Heart right ventricle (tissue), 16 donors: ENCODE measurements around the gene SAP30BP. TPM values are rescaled to one million over a fixed set of nuclear protein-coding genes. Genes with fewer than 3 reads are reported as not detected.

Experiments used
- ATAC-seq, 8 donors: fragments of 200-7000 bp; cut with Tn5 transposase; one replicate each; pipeline ENCODE4 v1.9.1; 2020; ENCODE audit warnings: mild to moderate bottlenecking in 8 of 8, moderate library complexity in 8 of 8, moderate number of reproducible peaks in 1 of 8
- DNase-seq, 2 donors: peaks; one replicate each; pipeline ENCODE4 v3.0.0-alpha.2; 2020
- H3K27ac ChIP-seq, 10 donors: fragments of 200-600 bp; sonication (generic) in 2 of 10; one replicate each; pipeline versions ENCODE4 v1.5.0 to v1.8.0; 2020 to 2022; ENCODE audit warnings: mild to moderate bottlenecking in 3 of 10
- H3K27me3 ChIP-seq, 7 donors: fragments of 200-600 bp; one replicate each; pipeline ENCODE4 v1.8.0; 2021 to 2022; ENCODE audit warnings: mild to moderate bottlenecking in 2 of 7
- H3K36me3 ChIP-seq, 9 donors: fragments of 200-600 bp; sonication (generic) in 1 of 9; one replicate each; pipeline versions ENCODE4 v1.5.0 to v1.8.0; 2020 to 2022; ENCODE audit warnings: mild to moderate bottlenecking in 2 of 9
- H3K4me1 ChIP-seq, 9 donors: fragments of 200-600 bp; sonication (generic) in 1 of 9; one replicate each; pipeline versions ENCODE4 v1.5.0 to v1.8.0; 2020 to 2022; ENCODE audit warnings: mild to moderate bottlenecking in 4 of 9
- H3K4me3 ChIP-seq, 10 donors: fragments of 200-600 bp; sonication (generic) in 2 of 10; one replicate each; pipeline versions ENCODE4 v1.5.0 to v1.8.0; 2020 to 2022; ENCODE audit warnings: mild to moderate bottlenecking in 7 of 10, moderate library complexity in 2 of 10
- H3K9me3 ChIP-seq, 11 donors: fragments of 200-600 bp in 10 of 11; sonication (generic) in 2 of 11; one replicate each; pipeline versions ENCODE4 v1.5.0 to v1.8.0; 2013 to 2022; ENCODE audit warnings: mild to moderate bottlenecking in 2 of 11, control low read depth in 1 of 11, moderate library complexity in 1 of 11
- WGBS, 2 donors: extraction: QIAGEN DNeasy Blood & Tissue Kit; methylation state at CpG; one replicate each; pipeline ENCODE4 v1.1.7; 2013; ENCODE audit warnings: inconsistent platforms in 1 of 2; 5-methylcytosine and 5-hydroxymethylcytosine counted together
- intact Hi-C, 10 donors: fragments of 100-400 bp; cut with DNase I; formaldehyde crosslinking; loops; one replicate each; pipeline versions ENCODE4 v1.11.1 to v1.14.2; 2022
- polyA plus RNA-seq, 2 donors: library from polyadenylated mRNA; stranded (reverse); fragments of 200-250 nt; gene quantifications; one replicate each; pipeline ENCODE4 v1.2.3, GENCODE V29; 2013
- total RNA-seq, 10 donors: library from RNA; stranded (reverse); fragmentation: NEBNext Ultra II Directional in 3 of 10; extraction: Animal tissue kit (Norgen Biotek cat#: 25700) in 3 of 10; gene quantifications; one replicate each; pipeline versions ENCODE4 v1.2.1 to v1.2.4, GENCODE V29; 2021 to 2023
- TF ChIP-seq, protein P1 (sequence below), 9 donors: fragments of 200-600 bp; sonication (generic) in 2 of 9; IDR thresholded peaks; one replicate each; pipeline versions ENCODE4 v1.5.0 to v1.8.0; 2021 to 2022; ENCODE audit warnings: antibody characterized with exemption in 9 of 9, mild to moderate bottlenecking in 5 of 9, moderate library complexity in 1 of 9
- donor health status: Arrhythmogenic right ventricular cardiomyopathy.
- donor health status: ischemic (EF 13 %, LVEDD 7.1; RV severe dilation, severe dysfunction).
- donor health status: healthy with polysubstance abuse.
- donor health status: DM: no; HTN: yes; CAD: no.
- donor health status: DM: no; HTN: no; CAD: no.
- donor health status: ischemic (EF 25% LVEDD 6.9; RV normal size, moderate dysfunction).
- donor health status: ischemic (EF 25% LVEDD 5.7; RV mildly dilated, moderate dysfunction).
- donor health status: healthy.
- donor health status: DM: yes; HTN: yes; CAD: no.
- donor health status: Ischemic cardiomyopathy.
- donor health status: ischemic (EF 35%, LVEDD 5.7; RV mildly dilated, moderate dysfunction).
- donor health status: nonischemic (EF 11% LVEDD 7.7; RV severe dilation, severe dysfunction).
- donor health status: DM: yes; HTN: yes; CAD: no.
- donor health status: PGD.
- donor health status: ischemic (EF 29% LVEDD 5.4; RV normal size, mild dysfunction).
- donor health status: nonischemic (EF 23%, LVEDD 6.1; RV moderate dilation, normal function).

The SAP30BP gene
- total and polyA plus RNA-seq, 12 donors = 41.7 to 115 (median 56.0) TPM

DNA sequence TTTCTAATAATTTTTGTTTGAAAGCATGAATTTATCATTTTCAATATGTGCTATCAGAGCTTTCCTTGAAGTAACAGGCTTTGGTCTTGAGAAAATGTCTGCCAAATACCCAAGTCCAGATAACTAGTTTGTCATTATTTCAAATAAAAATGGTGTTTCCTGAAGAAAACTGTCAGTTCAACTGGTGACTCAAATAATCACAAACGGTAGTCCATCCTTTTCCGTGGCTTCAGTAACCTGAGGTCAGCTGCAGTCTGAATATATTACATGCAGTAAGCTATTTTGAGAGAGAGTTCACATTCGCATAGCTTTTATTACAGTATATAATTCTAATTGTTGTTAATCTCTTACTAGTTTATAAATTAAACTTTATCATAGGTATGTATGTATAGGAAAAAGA is 9.3 kb downstream of the SAP30BP start:
- intact Hi-C loops = loop anchor here in 2 of 10 donors (2.0 to 5.0 kb wide), 2 partner anchors 74 to 76 kb away; no protein-coding TSS in a partner anchor
- ATAC-seq = no peak
- Histone ChIP-seq H3K27ac (no peak overlapping the region), H3K9me3 (no peaks in the 10 kb centered on the region), H3K27me3 (no peaks in the 10 kb centered on the region), H3K4me1 (peaks cover 0 to 46% (median 22%) of the 10 kb centered on the region in 9 donors), H3K36me3 (peaks cover 0 to 90% (median 28%) of the 10 kb centered on the region in 9 donors), H3K4me3 (no peak overlapping the region)
- 74 to 80% methylated on average over 3 of the region's 3 CpGs for WGBS, 2 donors
- TF ChIP-seq, protein P1, sequence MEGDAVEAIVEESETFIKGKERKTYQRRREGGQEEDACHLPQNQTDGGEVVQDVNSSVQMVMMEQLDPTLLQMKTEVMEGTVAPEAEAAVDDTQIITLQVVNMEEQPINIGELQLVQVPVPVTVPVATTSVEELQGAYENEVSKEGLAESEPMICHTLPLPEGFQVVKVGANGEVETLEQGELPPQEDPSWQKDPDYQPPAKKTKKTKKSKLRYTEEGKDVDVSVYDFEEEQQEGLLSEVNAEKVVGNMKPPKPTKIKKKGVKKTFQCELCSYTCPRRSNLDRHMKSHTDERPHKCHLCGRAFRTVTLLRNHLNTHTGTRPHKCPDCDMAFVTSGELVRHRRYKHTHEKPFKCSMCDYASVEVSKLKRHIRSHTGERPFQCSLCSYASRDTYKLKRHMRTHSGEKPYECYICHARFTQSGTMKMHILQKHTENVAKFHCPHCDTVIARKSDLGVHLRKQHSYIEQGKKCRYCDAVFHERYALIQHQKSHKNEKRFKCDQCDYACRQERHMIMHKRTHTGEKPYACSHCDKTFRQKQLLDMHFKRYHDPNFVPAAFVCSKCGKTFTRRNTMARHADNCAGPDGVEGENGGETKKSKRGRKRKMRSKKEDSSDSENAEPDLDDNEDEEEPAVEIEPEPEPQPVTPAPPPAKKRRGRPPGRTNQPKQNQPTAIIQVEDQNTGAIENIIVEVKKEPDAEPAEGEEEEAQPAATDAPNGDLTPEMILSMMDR (IDR thresholded peaks at IDR 0.05) = no peak
- no peak for DNase-seq

DNA sequence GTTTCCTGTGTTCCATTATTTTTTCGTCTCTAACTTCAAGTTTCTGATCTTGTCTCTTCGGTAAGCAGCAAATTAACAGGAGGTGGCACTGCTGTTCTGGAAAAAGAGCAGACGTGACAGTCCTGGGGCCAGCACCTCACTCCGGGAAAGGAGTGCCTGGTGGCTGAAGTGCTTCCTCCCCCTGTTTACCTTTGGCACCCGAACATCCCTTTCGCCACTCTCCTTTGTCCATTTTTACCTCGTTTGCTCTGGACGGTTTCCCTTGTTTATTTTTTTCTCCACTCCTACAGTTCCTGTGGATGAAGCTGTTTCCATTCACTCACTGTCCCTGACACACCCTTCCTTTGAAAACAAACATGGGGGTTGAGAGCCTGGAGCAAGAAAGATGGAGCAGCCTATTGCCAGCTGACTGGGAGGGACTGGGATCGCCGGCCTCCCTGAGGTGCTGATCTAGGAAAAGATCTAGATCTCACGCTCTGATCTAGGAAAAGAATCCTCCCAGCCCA is 12.6 kb downstream of the SAP30BP start:
- 47 to 61% methylated on average over 11 of the region's 11 CpGs for WGBS, 2 donors
- TF ChIP-seq, protein P1 (IDR thresholded peaks at IDR 0.05) = peak in 7 of 9 donors; percentile 34 to 60 (median 48)
- H3K4me1 ChIP-seq = peaks cover 10 to 63% (median 37%) of the 10 kb centered on the region in 9 donors
- no peaks in the 10 kb centered on the region for H3K9me3 ChIP-seq
- H3K36me3 ChIP-seq = peaks cover 0 to 66% (median 9%) of the 10 kb centered on the region in 9 donors
- ATAC-seq (peak; percentile 67 to 83 (median 80)), DNase-seq (peak in 1 of 2 donors; percentile 46)
- H3K4me3 ChIP-seq = no peak overlapping the region
- no peaks in the 10 kb centered on the region for H3K27me3 ChIP-seq
- intact Hi-C loops = loop anchor here in 7 of 10 donors (1.0 to 5.0 kb wide), 7 partner anchors 65 to 73 kb away; no protein-coding TSS in a partner anchor
- H3K27ac ChIP-seq = peak overlapping the region; percentile 37 to 83 (median 62)

DNA sequence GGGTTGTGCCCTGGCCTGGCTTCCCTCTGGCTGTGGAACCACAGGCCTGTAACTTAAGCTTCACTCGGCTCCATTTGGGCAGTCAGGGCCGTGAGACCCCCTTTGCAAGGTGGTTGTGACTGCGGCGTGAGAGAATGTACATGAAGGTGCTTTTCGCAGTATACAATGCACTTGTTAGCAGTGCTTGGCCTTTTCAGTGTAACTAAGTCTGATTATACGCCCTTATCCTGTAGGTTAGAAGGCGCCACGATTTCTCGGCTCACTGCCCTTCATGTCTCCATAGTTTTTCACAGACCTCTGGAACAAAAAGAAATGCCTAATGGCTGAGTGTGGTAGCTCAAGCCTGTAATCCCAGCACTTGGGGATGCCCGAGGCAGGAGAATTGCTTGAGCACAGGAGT is 13.3 kb downstream of the SAP30BP start:
- TF ChIP-seq, protein P1 (IDR thresholded peaks at IDR 0.05) = no peak

DNA sequence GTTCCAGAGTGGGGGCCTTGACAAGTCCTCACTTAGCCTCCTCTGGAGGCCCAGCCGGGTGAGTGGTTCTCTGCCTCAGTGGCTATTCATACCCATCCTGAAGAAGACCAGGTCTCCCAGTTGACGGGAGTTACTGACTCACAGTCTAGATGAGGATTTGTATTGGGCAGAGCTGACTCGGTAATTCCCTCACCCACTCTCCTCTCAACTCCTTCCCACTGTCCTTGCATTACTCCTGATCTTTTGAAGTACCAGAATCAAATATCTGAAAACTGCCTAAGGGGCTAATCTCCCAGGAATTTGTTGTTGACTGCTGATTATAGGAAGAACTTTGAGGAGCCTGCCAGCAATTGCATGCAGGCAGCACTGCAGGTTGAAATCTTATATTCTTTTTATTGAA is 14.2 kb downstream of the SAP30BP start:
- 82 to 87% methylated on average over 3 of the region's 3 CpGs for whole genome bisulfite sequencing, 2 donors
- no peaks in the 10 kb centered on the region for H3K27me3 ChIP-seq
- peak overlapping the region in 3 of 10 donors; percentile 19 to 83 (median 74) for H3K27ac ChIP-seq
- intact Hi-C loops = no loop called here
- H3K4me1 ChIP-seq = peaks cover 23 to 71% (median 45%) of the 10 kb centered on the region in 9 donors
- no peak overlapping the region for H3K4me3 ChIP-seq
- no peaks in the 10 kb centered on the region for H3K9me3 ChIP-seq
- ATAC-seq = peak in 1 of 8 donors; percentile 9
- TF ChIP-seq, protein P1 (IDR thresholded peaks at IDR 0.05) = no peak
- H3K36me3 ChIP-seq = peaks cover 0 to 51% (median 4%) of the 10 kb centered on the region in 9 donors
- DNase-seq = no peak

More for the DNA sequence above, 13.3 kb downstream of the SAP30BP start:
- H3K4me1 ChIP-seq = peaks cover 16 to 63% (median 38%) of the 10 kb centered on the region in 9 donors
- H3K9me3 ChIP-seq = no peaks in the 10 kb centered on the region
- no peak overlapping the region for H3K4me3 ChIP-seq
- H3K27me3 ChIP-seq = no peaks in the 10 kb centered on the region
- H3K27ac ChIP-seq = peak overlapping the region in 9 of 10 donors; percentile 9 to 83 (median 65)
- no peak for DNase-seq
- peaks cover 0 to 60% (median 9%) of the 10 kb centered on the region in 9 donors for H3K36me3 ChIP-seq
- intact Hi-C loops = no loop called here
- no peak for ATAC-seq
- WGBS, 2 donors = 91 to 92% methylated on average over 10 of the region's 10 CpGs
